Measurements from ENCODE around the gene RREB1.
"Not testable (repeated sequence)": the region's sequence is repeated elsewhere in the genome, so short reads cannot be mapped to it uniquely, and the experiment has no call there.

RREB1 gene

DNA sequence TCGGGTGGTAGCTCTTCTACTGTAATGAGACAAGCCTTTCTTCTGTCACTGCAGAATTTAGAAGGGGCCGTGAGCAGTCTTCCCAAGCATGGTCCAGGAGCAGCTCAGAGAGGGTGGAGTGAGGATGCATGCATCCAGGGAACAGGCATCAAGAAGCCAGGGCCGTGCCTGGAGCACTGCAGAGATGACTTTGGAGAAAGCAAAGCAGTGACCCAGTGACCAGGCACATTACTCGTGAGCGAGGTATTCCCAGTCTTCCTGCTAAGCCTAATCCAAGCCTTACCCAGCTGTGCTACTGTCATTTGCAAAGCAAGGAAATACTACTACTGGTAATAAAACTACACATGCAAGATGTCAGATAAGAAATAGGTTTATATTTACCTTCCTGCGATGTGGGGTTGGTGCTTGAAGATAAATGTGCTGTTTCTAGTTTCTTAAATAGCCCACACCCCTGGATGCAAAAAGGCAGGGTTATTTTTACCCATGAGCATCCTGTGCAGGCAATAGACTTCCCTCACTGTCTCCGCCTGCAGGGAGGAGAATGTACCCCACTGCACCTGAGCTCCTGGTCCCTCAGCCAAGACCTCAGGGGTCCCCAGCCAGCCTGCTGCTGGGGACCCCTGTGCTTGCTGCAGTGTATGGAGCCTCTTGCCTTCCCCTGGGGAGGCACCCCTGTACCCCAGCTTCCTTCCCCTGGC lies 142.3 kb downstream of the RREB1 start:
- DNase-seq = no peak

DNA sequence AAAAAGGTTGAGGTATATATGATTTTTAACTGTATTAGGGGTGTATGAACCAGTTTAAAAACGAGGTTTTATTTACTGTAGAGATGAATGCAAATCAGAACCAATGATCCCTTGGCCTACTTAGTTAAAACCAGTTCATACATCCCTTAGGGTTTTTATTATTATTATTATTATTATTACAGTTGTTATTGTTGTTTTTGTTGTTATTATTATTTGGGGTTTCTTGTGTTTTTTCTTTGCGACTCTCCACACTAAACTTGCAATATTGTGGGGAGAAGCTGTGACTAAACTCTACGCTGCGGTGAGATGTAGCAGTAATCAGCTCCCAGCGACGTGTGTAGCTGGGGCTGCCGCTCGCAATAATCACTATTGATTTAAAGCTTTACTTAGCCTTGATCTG lies 143.1 kb downstream of the RREB1 start:
- no peak for DNase-seq

DNA sequence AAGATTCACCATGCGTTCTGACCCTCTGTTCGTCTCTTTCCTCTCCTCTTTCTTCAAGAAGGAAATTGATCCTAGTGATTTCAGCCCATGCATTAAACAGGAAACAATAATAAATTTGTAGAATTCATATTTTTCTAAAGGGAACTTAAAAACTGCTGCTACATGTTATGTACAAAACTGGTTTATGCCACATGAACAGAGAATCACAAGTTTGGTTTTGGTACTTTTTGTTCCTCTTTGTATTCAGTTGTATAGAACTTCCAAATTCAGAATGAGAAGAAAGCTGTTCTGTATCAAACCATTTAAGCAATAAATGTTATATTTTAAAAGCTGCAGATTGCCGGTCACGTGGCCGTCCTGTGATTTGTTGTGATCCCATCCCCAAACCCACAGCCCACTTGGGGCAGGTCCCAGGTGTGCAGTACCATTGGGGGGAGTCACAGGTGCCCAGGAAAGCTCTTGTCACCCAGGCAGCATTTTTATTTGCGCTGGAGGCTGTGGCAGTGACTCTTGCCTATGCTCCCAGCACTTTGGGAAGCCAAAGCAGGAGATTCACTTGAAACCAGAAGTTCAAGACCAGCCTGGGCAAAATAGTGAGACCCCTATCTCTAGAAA lies 144.0 kb downstream of the RREB1 start:
- DNase-seq = no peak

DNA sequence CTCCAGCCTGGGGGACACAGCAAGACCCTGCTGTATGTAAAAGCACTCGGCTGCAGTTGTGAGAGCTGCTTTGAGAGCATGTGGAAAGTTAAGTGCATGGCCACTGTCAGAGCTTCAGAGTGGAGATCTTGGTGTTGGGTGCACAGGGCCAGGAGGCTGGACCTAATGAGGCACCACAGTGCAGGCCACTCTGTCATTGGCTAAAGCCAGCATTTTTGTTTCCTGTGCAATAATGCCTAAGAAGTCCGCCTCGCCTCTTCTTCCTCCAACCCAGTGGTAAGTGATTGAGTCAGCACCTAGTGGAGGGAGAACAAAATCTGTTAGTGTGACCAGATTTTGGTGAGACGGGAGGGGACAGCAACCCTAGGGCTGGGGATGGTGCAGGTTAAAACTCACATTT lies 144.6 kb downstream of the RREB1 start:
- no peak for DNase-seq

DNA sequence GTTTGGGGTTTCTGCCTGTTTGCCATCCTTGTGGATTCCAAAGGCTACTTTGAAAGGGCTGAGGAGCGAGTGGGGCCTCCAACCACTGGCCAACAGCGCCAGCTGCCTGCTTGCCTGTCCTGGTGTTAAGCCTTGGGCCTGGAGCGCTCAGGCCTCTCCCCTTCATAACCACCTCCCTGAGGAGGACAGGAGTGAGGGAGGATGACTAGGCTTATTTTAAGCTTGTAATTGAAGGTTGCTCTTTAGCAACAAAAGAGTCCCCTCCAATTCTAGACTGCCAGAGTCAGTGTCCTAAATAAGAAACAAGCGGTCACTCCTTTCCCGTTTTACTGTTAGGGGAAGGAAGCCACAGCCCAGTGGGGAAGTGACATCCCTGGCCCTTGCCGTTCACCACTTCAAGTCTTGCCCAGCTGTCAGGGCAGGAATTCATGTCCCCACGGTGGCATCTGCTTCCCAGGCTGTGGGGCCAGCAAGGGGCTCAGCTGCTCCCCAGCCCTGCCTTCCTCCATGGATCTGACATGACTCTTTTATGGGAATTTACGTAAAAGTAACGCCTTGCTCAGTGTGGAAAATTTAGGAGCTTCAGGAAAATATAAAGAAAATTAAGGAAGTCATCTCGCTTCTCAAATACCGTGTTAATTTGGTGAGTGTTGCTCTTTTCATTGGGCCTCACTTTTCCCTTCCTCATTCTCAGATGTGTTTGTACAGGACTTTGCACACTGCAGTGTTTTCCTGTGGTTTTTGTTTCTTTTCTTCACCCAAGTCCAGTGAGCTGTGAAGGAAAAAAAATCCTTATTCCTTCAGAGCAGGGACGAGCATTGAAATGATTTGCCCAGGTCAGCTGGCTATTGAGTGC lies 147.4 kb downstream of the RREB1 start:
- no peak for DNase-seq

DNA sequence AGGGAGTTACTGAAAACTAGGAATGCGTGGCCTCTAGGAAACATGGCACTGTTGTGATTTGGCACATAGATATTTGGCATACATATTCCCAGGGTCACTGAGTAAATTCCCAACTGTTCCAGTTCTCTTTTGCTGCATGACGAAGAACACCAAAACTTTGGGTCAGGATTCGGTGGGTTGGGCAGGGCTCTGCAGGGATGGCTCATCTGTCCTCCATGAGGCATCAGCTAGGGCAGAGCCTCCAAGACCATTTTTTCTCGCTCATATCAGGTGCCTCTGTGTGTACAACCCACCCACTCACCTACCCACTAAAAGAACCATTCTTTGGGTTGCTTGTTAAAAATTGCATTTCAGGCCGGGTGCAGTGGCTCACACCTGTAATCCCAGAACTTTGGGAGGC lies 148.2 kb downstream of the RREB1 start:
- DNase-seq = no peak

DNA sequence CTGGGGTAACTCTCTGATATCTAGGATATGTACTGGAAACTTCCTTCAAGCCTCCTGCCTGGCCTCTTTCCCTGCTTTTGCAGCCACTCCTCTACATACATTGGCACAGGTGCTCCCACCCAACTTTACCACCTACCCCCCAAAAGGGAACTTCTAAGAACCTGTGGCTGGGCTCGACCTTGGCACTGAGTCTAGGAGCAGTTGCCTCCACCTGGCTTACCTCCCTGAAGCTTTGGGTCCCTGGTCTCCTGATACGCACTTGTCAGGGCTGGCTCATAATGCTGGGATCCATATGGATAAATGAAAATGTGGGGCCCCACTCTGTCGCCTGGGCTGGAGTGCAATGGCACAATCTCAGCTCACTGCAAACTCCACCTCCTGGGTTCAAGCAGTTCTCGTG lies 149.0 kb downstream of the RREB1 start:
- DNase-seq = no peak

DNA sequence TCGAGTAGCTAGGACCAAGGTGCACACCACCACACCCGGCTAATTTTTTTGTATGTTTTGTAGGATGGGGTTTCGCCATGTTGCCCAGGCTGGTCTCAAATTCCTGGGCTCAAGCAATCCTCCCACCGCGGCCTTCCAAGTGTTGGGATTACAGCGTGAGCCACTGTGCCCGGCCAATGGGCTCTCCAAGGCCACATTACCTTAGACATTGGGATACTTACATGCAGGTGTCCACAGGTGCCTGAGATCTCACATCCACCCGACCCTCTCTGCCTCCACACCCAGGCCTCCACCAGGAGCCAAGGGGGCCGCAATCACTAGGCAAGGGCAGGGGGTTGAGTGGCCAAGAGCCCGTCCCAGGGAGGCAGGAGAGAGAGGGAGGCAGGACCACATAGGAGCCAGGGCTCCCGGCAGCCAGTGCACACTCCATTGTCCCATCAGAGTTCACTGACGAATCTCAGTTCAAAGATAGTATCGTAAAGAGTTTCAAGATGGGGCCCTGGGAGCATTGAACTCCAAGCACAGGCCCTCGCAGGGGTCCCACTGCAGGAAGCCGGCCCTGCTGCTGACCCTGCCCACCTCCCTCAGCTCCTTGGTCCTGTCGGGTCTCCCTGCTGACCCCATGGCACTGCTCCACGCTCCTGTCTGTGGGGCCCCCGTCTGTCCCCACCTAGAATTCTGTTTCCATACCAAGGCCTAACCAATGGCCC lies 149.9 kb downstream of the RREB1 start:
- DNase-seq = no peak

DNA sequence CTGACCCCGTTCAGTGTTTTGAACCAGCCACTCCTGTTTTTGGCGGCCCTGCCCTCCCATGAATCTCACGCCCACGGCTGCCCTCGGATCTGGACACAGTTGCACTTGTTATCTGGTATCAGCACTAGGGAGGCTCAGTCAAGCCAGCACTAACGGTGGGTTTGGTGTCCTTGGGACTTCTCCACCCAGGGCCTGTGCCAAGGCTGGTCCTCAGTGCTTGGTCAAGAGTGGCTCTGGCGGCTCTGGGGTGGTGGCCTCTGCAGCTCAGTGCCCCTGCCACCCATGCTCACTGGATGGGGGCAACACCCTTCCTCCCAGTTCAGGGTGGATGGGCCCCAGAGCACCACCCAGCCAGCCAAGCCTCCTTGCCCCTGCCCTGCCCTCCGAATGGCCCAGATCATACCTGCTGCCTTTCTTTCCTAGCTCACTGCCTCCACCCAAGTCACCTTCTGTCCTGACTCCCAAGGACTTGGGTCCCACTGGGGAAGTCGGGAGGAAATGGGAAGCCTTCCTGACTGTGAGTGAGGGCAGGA lies 150.5 kb downstream of the RREB1 start:
- DNase-seq = no peak

DNA sequence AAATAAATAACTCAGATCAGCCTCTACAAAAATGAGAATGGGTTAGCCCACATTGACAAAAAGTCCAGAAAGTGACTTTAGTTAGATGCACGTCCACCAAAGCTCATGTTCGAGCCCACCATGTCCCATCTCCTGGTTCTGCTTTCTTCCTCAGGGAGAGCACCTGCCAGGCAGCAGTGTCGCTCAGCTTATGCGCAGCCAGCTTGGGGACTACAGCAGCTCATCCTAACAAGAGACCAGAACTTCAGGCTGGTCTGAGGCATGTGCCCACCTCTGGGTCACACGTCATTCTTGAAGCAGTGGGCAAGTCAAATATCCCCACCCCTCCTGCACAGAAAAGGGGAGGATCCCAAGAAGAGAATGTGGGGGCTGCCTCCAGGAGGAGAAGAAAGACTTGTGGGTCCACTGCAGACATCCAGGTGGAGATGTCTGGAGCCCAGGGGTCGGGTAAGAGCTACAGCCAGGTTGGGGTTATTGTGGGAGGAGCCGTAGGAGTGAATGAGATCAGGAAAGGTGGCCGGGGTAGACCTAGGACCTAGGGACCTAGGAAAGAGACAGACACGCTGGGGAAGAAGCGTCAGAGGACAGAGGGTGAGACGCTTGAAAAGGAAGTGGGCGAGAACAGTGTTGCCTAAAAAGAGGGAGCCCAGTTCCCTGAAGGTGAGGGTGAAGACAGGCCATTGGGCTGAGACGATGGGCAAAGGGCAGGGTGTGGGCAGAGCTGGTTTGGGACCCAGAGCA lies 152.7 kb downstream of the RREB1 start:
- DNase-seq = no peak

DNA sequence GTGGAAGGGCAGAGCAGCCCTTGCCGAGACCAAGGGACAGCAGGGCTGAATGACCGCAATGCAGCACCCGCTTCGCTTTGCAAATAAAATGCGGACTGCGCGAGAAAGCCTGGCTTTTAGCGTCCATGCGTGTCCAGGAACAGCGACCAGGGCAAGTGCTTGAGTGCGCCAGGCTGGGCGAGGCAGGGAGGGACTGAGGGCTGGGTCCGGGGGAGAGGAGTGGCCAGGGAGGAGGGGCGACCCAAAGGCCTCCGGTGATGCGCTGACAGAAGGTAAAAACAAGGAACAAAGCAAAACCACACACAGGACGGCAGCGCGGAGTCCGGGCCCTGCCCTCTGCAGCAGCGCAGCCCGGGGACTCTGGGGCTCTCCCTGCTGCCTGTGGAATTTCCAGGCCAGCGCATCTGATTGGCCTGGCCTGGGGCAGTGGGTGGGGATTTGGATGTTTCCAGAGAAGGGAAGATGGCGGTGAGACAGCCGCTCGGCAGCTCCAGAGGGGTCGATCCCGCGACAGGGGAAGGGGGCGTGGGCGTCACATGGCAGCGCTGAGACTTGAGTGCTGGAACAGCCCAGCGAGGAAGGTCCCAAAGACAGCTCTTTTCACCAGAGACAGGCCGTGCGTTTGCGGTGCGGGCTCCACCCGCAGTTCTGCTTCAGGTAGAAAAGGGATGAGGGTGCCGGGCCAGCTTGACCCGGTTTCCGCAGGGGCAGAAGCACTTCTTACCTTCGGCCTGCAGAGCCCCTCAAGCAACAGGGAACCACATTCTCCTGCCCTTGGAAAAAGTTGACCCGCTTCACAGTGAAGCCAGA lies 153.5 kb downstream of the RREB1 start:
- peak; percentile 81 for DNase-seq

DNA sequence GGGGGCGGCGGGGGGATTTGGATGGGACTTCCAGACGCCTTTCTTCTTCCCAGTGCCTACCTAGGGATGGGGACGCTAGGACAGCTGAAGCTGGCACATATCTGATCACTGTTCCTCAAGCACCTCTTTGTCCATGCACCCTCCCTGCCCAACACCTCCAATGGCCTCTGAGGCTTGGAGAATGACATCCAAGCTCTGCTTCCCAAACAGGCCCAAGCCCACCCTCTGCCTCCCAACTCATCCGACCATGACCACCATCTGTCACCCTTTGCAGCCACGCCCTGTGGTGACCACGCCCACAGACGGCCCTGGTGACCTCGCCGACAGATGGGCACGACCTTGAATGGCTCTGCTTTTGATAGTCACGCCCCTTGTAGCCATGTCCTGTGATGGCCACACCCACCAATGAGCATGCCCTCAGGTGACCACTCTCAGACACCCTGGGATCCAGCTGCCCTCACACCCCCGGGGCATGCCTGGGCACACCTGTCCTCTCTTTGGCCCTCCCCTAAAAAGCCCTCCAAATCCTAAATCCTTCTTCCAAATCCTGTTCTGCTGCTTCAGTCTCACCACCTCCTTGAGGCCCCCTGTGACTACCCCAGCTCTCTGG lies 154.2 kb downstream of the RREB1 start:
- DNase-seq = peak; percentile 77

DNA sequence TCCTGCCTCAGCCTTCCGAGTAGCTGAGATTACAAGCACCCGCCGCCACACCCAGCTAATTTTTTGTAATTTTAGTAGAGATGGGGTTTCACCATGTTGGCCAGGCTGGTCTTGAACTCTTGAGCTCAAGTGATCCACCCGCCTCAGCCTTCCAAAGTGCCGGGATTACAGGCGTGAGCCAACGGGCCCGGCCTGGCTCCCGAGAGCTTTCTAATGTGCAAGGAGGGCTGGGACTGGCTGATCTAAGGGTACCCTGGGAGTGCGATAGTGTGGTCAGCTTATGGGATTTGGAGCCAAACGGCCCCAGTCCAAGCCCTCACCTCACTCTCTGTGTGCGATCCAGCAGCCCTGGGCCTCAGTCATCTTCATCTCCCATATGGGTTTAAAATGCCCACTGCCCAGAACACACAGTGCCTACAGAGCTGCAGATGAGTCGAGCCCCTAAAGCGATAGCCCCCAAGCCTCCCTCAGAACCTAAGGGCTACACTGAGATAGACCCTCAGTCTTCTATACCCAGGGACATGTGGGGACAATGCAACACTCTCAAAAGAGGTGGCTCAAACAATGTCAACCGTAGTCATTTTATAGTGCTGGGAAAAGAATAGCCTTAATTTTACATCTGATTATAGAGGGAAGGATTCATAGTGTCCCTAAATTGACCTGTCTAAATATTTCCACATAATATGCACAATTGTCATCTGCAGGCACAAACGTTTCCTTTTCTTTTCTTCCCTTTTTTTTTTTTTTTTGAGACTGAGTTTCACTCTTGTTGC lies 155.2 kb downstream of the RREB1 start:
- DNase-seq = no peak

DNA sequence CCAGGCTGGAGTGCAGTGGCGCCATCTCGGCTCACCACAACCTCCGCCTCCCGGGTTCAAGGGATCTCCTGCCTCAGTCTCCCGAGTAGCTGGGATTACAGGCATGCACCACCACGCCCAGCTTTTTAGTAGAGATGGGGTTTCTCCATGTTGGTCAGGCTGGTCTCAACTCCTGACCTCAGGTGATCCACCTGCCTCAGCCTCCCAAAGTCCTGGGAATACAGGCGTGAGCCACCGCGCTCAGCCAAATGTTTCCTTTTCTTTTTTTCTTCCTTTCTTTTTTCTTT lies 155.7 kb downstream of the RREB1 start:
- DNase-seq = not testable (repeated sequence)

DNA sequence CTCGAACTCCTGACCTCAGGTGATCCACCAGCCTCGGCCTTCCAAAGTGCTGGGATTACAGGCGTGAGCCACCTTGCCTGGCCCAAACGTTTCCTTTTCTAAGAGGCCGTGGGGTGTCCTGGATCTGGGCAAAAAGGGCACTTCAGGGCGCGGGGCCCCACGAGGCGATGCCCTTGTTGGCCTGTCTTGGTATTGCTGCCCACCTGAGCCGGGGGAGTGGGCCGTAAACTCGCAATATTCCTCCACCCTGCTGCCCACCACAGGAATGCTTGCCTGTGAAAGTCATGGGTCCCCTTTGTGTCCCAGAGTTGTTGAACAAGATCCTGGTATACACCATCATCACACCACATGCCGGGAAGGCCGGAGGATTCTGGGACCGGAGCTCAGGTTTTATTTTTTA lies 156.3 kb downstream of the RREB1 start:
- DNase-seq = no peak

DNA sequence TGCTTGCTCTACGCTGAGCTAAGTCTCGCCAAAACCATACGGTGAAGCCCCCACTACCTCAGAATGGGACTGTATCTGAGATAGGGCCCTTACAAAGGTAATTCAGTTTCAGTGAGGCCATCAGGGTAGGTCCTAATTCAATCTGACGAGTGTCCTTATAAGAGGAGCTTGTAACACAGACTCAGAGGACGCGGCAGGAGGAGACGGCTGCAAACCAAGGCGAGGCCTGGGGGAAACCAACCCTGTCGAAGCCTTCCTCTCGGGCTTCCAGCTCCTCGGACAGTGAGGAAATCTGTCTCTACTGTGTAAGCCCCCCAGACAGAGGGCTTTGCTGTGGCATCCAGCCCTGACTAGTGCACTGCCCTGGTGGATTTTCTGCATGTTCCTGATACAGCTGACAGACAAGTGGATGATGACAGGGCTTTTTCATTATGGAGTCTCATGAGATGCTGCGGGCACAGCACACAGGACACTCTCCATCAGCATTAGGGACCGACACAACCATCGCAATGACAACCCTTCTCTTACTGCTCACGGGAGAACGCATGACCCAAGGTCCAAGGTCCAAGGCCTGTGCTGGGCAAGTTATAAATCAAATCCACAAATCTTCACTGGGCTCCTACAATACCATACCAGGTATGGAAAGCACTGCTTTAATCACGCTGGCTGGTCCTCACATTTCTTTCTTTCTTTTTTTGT lies 157.1 kb downstream of the RREB1 start:
- DNase-seq = no peak

DNA sequence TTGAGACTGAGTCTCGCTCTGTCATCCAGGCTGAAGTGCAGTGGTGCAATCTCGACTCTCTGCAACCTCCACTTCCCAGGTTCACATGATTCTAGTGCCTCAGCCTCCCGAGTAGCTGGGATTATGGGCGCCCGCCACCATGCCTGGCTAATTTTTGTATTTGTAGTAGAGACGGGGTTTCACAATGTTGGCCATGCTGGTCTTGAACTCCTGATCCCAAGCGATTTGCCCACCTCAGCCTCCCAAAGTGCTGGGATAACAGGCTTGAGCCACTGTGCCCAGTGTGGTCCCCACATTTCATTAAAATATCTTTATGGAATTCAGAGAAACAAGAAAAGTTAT lies 157.6 kb downstream of the RREB1 start:
- not testable (repeated sequence) for DNase-seq

DNA sequence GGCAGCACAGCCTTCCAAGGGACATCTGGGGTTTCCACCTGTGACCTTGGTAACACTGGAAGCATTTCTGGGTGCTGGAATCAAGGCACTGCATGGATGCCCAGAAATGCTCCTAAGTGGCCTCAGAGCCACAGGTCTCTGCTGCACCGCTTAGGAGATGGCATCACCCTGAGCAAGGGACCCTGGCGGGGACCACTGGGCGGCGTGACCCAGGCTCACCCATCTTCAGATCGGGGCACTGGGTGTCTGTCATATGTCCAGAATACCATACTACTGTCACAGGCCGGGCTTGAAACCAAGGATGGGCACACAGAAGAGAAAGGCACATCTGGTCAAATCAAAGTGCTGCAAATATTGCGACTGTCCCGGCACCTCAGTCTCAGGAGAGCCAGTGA lies 159.3 kb downstream of the RREB1 start:
- DNase-seq = no peak

DNA sequence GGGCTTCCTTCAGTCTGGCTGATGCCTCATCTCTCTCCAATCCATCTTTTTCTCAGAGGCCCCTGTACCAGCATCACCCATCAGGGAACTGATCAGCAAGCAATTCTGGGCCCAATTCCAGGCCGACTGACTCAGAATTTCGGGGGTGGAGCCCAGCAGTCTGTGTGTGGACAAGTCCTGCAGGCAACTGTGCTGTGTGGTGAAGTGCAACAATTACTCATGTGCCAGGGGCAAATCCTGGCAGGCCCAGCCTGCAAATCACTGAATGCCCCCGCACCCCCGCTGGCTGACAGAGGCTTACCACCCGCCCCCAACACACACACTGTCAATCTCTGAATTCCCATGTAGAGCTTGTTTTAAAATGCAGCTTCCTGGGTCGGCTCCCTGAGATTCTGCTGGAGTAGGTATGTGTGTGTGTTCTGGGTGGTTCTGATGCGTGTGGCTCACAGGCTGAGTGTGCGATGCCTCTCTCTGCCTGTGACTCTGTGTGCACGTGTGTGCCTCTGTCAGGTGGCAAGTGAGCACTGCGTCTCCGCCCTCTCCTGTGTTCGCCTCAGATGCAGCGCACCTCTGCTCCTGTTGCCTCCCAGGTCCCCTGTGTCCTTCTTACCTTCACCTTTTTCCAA lies 159.8 kb downstream of the RREB1 start:
- no peak for DNase-seq

Data from NCI-H2029 (cell line).